HCT116 (cell line): Measurements from ENCODE around the gene APOBEC3G. TPM values are rescaled to one million over a fixed set of nuclear protein-coding genes. Genes with fewer than 3 reads are reported as not detected.

Source experiments
- ATAC-seq: fragments of 200-7000 bp; cut with Tn5 transposase; 2 replicates; pipeline ENCODE4 v1.9.1; 2020; ENCODE audit warnings: mild to moderate bottlenecking, moderate library complexity
- BruUV-seq: library from RNA; stranded (reverse); fragments of 400-500 nt; replicated peaks from 2 replicates; lab custom pipeline; 2021; lab: Mats Ljungman, UMichigan
- CTCF ChIA-PET: fragments of 300-600 bp; sonication (Branson Sonifier 250); formaldehyde crosslinking; loops from one replicate; lab custom pipeline; 2021; ENCODE audit warnings: antibody characterized with exemption; lab: Charles Lee
- POLR2A ChIA-PET: fragments of 300-600, 350-600 bp; sonication (Branson Sonifier 250); formaldehyde crosslinking; loops from one replicate; lab custom pipeline; 2021; ENCODE audit warnings: antibody characterized with exemption; lab: Charles Lee
- RAD21 ChIA-PET, 2 experiments: fragments of 300-600 bp; sonication (Branson Sonifier 250); formaldehyde crosslinking; loops; one replicate each; lab custom pipeline; 2023; ENCODE audit warnings: low total read pairs in 2 of 2; ENCODE audit not compliant: uncharacterized antibody in 2 of 2, unreplicated experiment in 2 of 2, low non-redundant PET in 1 of 2; lab: Charles Lee
- DNase-seq: peaks from one replicate; pipeline ENCODE4 v3.0.0-alpha.2; 2010; ENCODE audit warnings: low read depth, low spot score
- H2AFZ ChIP-seq: fragments of 200-600 bp; shearing (Covaris generic), sonication (generic); 2 replicates; pipeline ENCODE4 v1.6.1; 2017; ENCODE audit warnings: low read depth, mixed run types, mixed read lengths, antibody characterized with exemption, low read length; ENCODE audit not compliant: poor library complexity, severe bottlenecking
- H3K27ac ChIP-seq: 2 replicates; pipeline ENCODE4 v1.5.1; 2012; ENCODE audit warnings: low read depth, low read length
- H3K27me3 ChIP-seq: fragments of 200-600 bp; sonication (generic); 2 replicates; pipeline ENCODE4 v1.6.1; 2016; ENCODE audit warnings: mixed run types, low read length, mixed read lengths; ENCODE audit not compliant: insufficient read depth
- H3K36me3 ChIP-seq, 2 experiments: fragments of 200-500 bp in 1 of 2; fragments of 200-600 bp in 1 of 2; sonication (Bioruptor generic) in 1 of 2; sonication (generic) in 1 of 2; 2 replicates each; pipeline versions ENCODE4 v1.5.1 to v1.6.1; 2014 to 2016; ENCODE audit warnings: low read length in 2 of 2, inconsistent platforms in 1 of 2, mixed read lengths in 1 of 2, mixed run types in 1 of 2; ENCODE audit not compliant: insufficient read depth in 2 of 2, control insufficient read depth in 1 of 2
- H3K4me1 ChIP-seq, 2 experiments: fragments of 200-600 bp in 1 of 2; sonication (generic) in 1 of 2; 2 replicates each; pipeline versions ENCODE4 v1.5.1 to v1.6.1; 2012 to 2017; ENCODE audit warnings: low read length in 2 of 2, inconsistent platforms in 1 of 2, mild to moderate bottlenecking in 1 of 2, mixed read lengths in 1 of 2, mixed run types in 1 of 2, moderate library complexity in 1 of 2; ENCODE audit not compliant: insufficient read depth in 2 of 2, control insufficient read depth in 1 of 2
- H3K4me2 ChIP-seq: fragments of 200-600 bp; sonication (generic); 2 replicates; pipeline ENCODE4 v1.6.1; 2017; ENCODE audit warnings: mixed run types, low read length, mixed read lengths
- H3K4me3 ChIP-seq, 2 experiments: fragments of 200-600 bp in 1 of 2; sonication (generic) in 1 of 2; replicated peaks in 1 of 2; 2 replicates each; pipeline ENCODE4 v1.5.1; 2011 to 2016; ENCODE audit warnings: low read length in 2 of 2, control low read depth in 1 of 2, low read depth in 1 of 2, mild to moderate bottlenecking in 1 of 2, mixed read lengths in 1 of 2, mixed run types in 1 of 2
- H3K79me2 ChIP-seq: fragments of 200-600 bp; sonication (generic); 2 replicates; pipeline ENCODE4 v1.6.1; 2017; ENCODE audit warnings: mild to moderate bottlenecking, mixed run types, low read length, moderate library complexity, mixed read lengths; ENCODE audit not compliant: insufficient read depth
- H3K9ac ChIP-seq: fragments of 200-600 bp; sonication (generic); 2 replicates; pipeline ENCODE4 v1.6.1; 2016; ENCODE audit warnings: low read length, mixed read lengths
- H3K9me2 ChIP-seq: fragments of 200-600 bp; sonication (generic), shearing (Covaris generic); 2 replicates; pipeline ENCODE4 v1.6.1; 2017; ENCODE audit warnings: mixed run types, mild to moderate bottlenecking, moderate library complexity; ENCODE audit not compliant: insufficient read depth
- H3K9me3 ChIP-seq, 2 experiments: fragments of 200-500 bp in 1 of 2; fragments of 200-600 bp in 1 of 2; sonication (Bioruptor generic) in 1 of 2; sonication (generic) in 1 of 2; 2 replicates each; pipeline ENCODE4 v1.6.1; 2014 to 2017; ENCODE audit warnings: low read length in 2 of 2, mixed read lengths in 2 of 2, inconsistent platforms in 1 of 2, low read depth in 1 of 2, mild to moderate bottlenecking in 1 of 2, mixed run types in 1 of 2, moderate library complexity in 1 of 2; ENCODE audit not compliant: control insufficient read depth in 1 of 2, insufficient read depth in 1 of 2
- H4K20me1 ChIP-seq: fragments of 200-600 bp; sonication (generic), shearing (Covaris generic); 2 replicates; pipeline ENCODE4 v1.6.1; 2017; ENCODE audit warnings: mixed run types, mild to moderate bottlenecking, moderate library complexity; ENCODE audit not compliant: insufficient read depth
- ELF1 ChIP-seq: IDR thresholded peaks from 2 replicates; pipeline ENCODE4 v1.6.1; 2012; ENCODE audit warnings: low read depth, borderline replicate concordance
- EZH2phosphoT487 ChIP-seq: fragments of 200-600 bp; IDR thresholded peaks from 2 replicates; pipeline ENCODE4 v1.6.1; 2018; ENCODE audit warnings: antibody characterized with exemption, borderline replicate concordance
- JUND ChIP-seq: IDR thresholded peaks from 2 replicates; pipeline ENCODE4 v1.6.1; 2012
- POLR2A ChIP-seq: IDR thresholded peaks from 2 replicates; pipeline ENCODE4 v1.7.0; 2011; ENCODE audit warnings: borderline replicate concordance; ENCODE audit not compliant: insufficient read depth, insufficient read length; ENCODE audit errors: extremely low read depth
- REST ChIP-seq: IDR thresholded peaks from 2 replicates; pipeline ENCODE4 v1.6.1; 2012; ENCODE audit warnings: low read depth
- SIN3A ChIP-seq: IDR thresholded peaks from 2 replicates; pipeline ENCODE4 v1.6.1; 2012; ENCODE audit warnings: low read depth
- SRF ChIP-seq: IDR thresholded peaks from 2 replicates; pipeline ENCODE4 v1.6.1; 2012; ENCODE audit warnings: low read depth
- ZBTB33 ChIP-seq: IDR thresholded peaks from 2 replicates; pipeline ENCODE4 v1.6.1; 2011; ENCODE audit warnings: mild to moderate bottlenecking, low read length, moderate library complexity; ENCODE audit not compliant: insufficient replicate concordance; ENCODE audit errors: extremely low read depth
- ZFX ChIP-seq: fragments of 450-650 bp; IDR thresholded peaks from 2 replicates; pipeline ENCODE4 v1.6.1; 2017
- intact Hi-C: fragments of 100-400 bp; cut with micrococcal nuclease; formaldehyde crosslinking; loops from 2 replicates; pipeline ENCODE4 v1.10.0; 2022
- total RNA-seq: library from RNA; stranded (reverse); gene quantifications from one replicate; pipeline ENCODE4 v1.2.1, GENCODE V29; 2021; ENCODE audit not compliant: unreplicated experiment

The APOBEC3G gene
- total RNA-seq, 1 experiment from 2014 or later = 0.71 TPM

GRCh38 chr22:39115977-39116621 is 39.0 kb downstream of the APOBEC3G start:
- BruUV-seq = no TSS peak
- no peak for DNase-seq
- Histone ChIP-seq H3K4me3 (no peak overlapping the region), H3K9me3 (no peaks in the 10 kb centered on the region), H3K27ac (no peak overlapping the region), H3K4me2 (no peak overlapping the region), H3K9ac (no peak overlapping the region), H3K36me3 (no peaks in the 10 kb centered on the region), H3K9me2 (no peaks in the 10 kb centered on the region), H3K27me3 (no peaks in the 10 kb centered on the region), H2AFZ (no peak overlapping the region), H3K4me1 (no peaks in the 10 kb centered on the region), H3K79me2 (no peaks in the 10 kb centered on the region), H4K20me1 (no peaks in the 10 kb centered on the region)
- intact Hi-C loops = loop anchor here (5.0 kb wide), 2 partner anchors 189 to 1064 kb away; no protein-coding TSS in a partner anchor
- ChIA-PET RAD21 (no interaction called here), CTCF (interaction anchor here (1.0 to 1.8 kb wide), 2 partner anchors 17 to 347 kb away, joined by 4 read pairs; no protein-coding TSS in a partner anchor), POLR2A (no interaction called here)
- ATAC-seq = no peak
- TF ChIP-seq EZH2phosphoT487 (no peak), SIN3A (no peak), JUND (no peak), SRF (no peak), POLR2A (no peak), ELF1 (no peak), ZFX (no peak), ZBTB33 (no peak), REST (no peak)
